Stimulated activated CD4-positive, alpha-beta T cell treated with anti-CD3 and anti-CD28 coated beads, TNF-alpha, amount 100 ng/mL, for 48 hours (primary cell): ENCODE data around the gene WDR64.
"Not testable (repeated sequence)": the region's sequence is repeated elsewhere in the genome, so short reads cannot be mapped to it uniquely, and the experiment has no call there.

Experiments
- DNase-seq, 3 donors: peaks; one replicate each; pipeline ENCODE4 v3.0.0-alpha.2; 2020; ENCODE audit warnings: low read depth in 3 of 3

Gene WDR64

GRCh38 chr1:241658081-241658793 lies 6.2 kb downstream of the WDR64 start:
- no peak for DNase-seq

GRCh38 chr1:241659016-241659415 lies 6.9 kb downstream of the WDR64 start:
- DNase-seq = not testable (repeated sequence)

- DNase-seq = no peak
Measured at GRCh38 chr1:241660424-241660972, 8.4 kb downstream of the WDR64 start.

- no peak for DNase-seq
Measured at GRCh38 chr1:241666419-241666818, 14.3 kb downstream of the WDR64 start.

GRCh38 chr1:241672301-241672700 lies 20.2 kb downstream of the WDR64 start:
- no peak for DNase-seq

GRCh38 chr1:241674805-241675384 lies 22.8 kb downstream of the WDR64 start:
- no peak for DNase-seq

- DNase-seq = no peak
Measured at GRCh38 chr1:241675983-241676382, 23.9 kb downstream of the WDR64 start.

- peak in 1 of 3 donors; percentile 15 for DNase-seq
Measured at GRCh38 chr1:241677201-241677600, 25.1 kb downstream of the WDR64 start.

GRCh38 chr1:241678536-241678935 lies 26.5 kb downstream of the WDR64 start:
- DNase-seq = no peak

GRCh38 chr1:241679404-241679803 lies 27.3 kb downstream of the WDR64 start:
- no peak for DNase-seq

GRCh38 chr1:241679961-241680360 lies 27.9 kb downstream of the WDR64 start:
- DNase-seq = no peak

GRCh38 chr1:241681861-241682448 lies 29.9 kb downstream of the WDR64 start:
- not testable (repeated sequence) for DNase-seq

GRCh38 chr1:241682921-241683320 lies 30.8 kb downstream of the WDR64 start:
- DNase-seq = no peak

- DNase-seq = no peak
Measured at GRCh38 chr1:241684108-241684507, 32.0 kb downstream of the WDR64 start.

GRCh38 chr1:241688940-241689368 lies 36.9 kb downstream of the WDR64 start:
- DNase-seq = no peak

GRCh38 chr1:241695246-241696171 lies 43.4 kb downstream of the WDR64 start:
- no peak for DNase-seq

GRCh38 chr1:241696172-241696814 lies 44.2 kb downstream of the WDR64 start:
- DNase-seq = no peak

GRCh38 chr1:241696815-241697639 lies 44.9 kb downstream of the WDR64 start:
- no peak for DNase-seq

- DNase-seq = no peak
Measured at GRCh38 chr1:241697640-241698018, 45.5 kb downstream of the WDR64 start.

GRCh38 chr1:241698177-241698576 lies 46.1 kb downstream of the WDR64 start:
- no peak for DNase-seq
